Smooth muscle cell (in vitro differentiated cells): ENCODE data around the gene MPHOSPH6. TPM values are rescaled to one million over a fixed set of nuclear protein-coding genes. Genes with fewer than 3 reads are reported as not detected.

Experiments
- DNase-seq: peaks from one replicate; lab custom pipeline; 2025; ENCODE audit not compliant: unreplicated experiment; lab: John Stamatoyannopoulos, UW
- H2AFZ ChIP-seq: fragments of 200-600 bp; sonication (generic); 2 replicates; pipeline ENCODE4 v1.6.0; 2016; ENCODE audit warnings: antibody characterized with exemption, low read depth, mild to moderate bottlenecking
- H3F3A ChIP-seq: fragments of 200-600 bp; sonication (generic); 2 replicates; pipeline ENCODE4 v1.6.0; 2017; ENCODE audit warnings: antibody characterized with exemption, low read depth
- H3K27ac ChIP-seq: fragments of 200-600 bp; sonication (generic); 2 replicates; pipeline ENCODE4 v1.5.1; 2016; ENCODE audit warnings: low read depth, mild to moderate bottlenecking
- H3K27me3 ChIP-seq: fragments of 200-600 bp; sonication (generic); 2 replicates; pipeline ENCODE4 v1.6.1; 2016; ENCODE audit warnings: low read depth, mild to moderate bottlenecking
- H3K36me3 ChIP-seq: fragments of 200-600 bp; sonication (generic); 2 replicates; pipeline ENCODE4 v1.5.1; 2016; ENCODE audit warnings: low read depth
- H3K4me1 ChIP-seq: fragments of 200-600 bp; sonication (generic); 2 replicates; pipeline ENCODE4 v1.5.1; 2016; ENCODE audit warnings: low read depth
- H3K4me2 ChIP-seq: fragments of 200-600 bp; sonication (generic); 2 replicates; pipeline ENCODE4 v1.6.0; 2016; ENCODE audit warnings: mild to moderate bottlenecking
- H3K4me3 ChIP-seq: fragments of 200-600 bp; sonication (generic); 2 replicates; pipeline ENCODE4 v1.5.1; 2016; ENCODE audit warnings: mild to moderate bottlenecking
- H3K79me2 ChIP-seq: fragments of 200-600 bp; sonication (generic); 2 replicates; pipeline ENCODE4 v1.6.0; 2016; ENCODE audit warnings: low read depth, mild to moderate bottlenecking
- H3K9ac ChIP-seq: fragments of 200-600 bp; sonication (generic); 2 replicates; pipeline ENCODE4 v1.6.0; 2016; ENCODE audit warnings: low read depth
- H3K9me3 ChIP-seq: fragments of 200-600 bp; sonication (generic); replicated peaks from 2 replicates; pipeline ENCODE4 v1.5.1; 2016; ENCODE audit warnings: low read depth
- H4K20me1 ChIP-seq: fragments of 200-600 bp; sonication (generic); 2 replicates; pipeline ENCODE4 v1.6.0; 2016; ENCODE audit warnings: low read depth
- WGBS: methylation state at CpG from one replicate; pipeline ENCODE4 v1.1.7; 2016; ENCODE audit warnings: low lambda C conversion rate; 5-methylcytosine and 5-hydroxymethylcytosine counted together
- polyA plus RNA-seq: library from polyadenylated mRNA; unstranded; fragments of >200 nt; fragmentation: Nextera tagmentation; extraction: Ambion mirVana; gene quantifications from 2 replicates; pipeline ENCODE4 v1.2.1, GENCODE V29; 2016
- total RNA-seq: library from RNA; depleted of rRNA; stranded (reverse); fragments of >200 nt; gene quantifications from 2 replicates; pipeline ENCODE4 v1.2.3, GENCODE V29; 2014
- TF ChIP-seq, protein P1 (sequence below): fragments of 200-600 bp; sonication (generic); IDR thresholded peaks from 2 replicates; pipeline ENCODE4 v1.5.1; 2017; ENCODE audit warnings: borderline replicate concordance, mild to moderate bottlenecking, antibody characterized with exemption; ENCODE audit not compliant: insufficient read depth, poor library complexity, severe bottlenecking

MPHOSPH6 gene
- total and polyA plus RNA-seq, 2 experiments from 2014 or later: 55.4 to 65.5 TPM

DNA sequence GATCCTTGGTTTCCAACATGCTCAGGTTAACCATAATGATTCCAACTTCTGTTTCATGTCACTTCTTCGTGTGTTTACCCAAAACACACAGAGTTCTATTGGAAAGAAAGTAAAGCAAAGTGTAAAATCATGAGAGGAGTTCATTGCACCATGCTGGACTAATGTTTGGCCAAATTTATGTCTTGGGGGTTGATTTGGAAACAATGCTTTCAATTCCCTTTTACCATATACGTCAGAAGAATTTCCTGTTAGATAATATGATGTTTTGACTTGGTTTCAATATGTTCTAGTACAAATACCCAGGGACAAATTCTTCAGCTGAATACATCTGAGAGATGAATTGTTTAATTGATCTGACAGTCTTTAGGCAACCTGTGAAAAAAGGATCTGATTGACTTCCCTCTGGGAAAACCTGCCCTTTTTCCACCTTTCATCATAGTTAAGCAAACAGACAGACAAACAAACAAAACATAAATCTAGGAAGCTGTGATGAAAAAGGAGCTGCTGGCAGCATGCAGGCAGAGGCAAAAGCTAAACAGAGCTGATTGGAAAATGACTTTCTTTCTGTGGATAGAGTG is 26.0 kb upstream of the MPHOSPH6 start:
- Histone ChIP-seq H3K4me2 (no peak overlapping the region), H3K27me3 (no peaks in the 10 kb centered on the region), H3K27ac (no peak overlapping the region), H3K79me2 (no peaks in the 10 kb centered on the region), H3K4me3 (no peak overlapping the region), H2AFZ (no peak overlapping the region), H3K9ac (no peak overlapping the region), H4K20me1 (no peaks in the 10 kb centered on the region), H3K4me1 (no peaks in the 10 kb centered on the region), H3K9me3 (no peaks in the 10 kb centered on the region), H3F3A (no peaks in the 10 kb centered on the region), H3K36me3 (no peaks in the 10 kb centered on the region)
- TF ChIP-seq, protein P1, sequence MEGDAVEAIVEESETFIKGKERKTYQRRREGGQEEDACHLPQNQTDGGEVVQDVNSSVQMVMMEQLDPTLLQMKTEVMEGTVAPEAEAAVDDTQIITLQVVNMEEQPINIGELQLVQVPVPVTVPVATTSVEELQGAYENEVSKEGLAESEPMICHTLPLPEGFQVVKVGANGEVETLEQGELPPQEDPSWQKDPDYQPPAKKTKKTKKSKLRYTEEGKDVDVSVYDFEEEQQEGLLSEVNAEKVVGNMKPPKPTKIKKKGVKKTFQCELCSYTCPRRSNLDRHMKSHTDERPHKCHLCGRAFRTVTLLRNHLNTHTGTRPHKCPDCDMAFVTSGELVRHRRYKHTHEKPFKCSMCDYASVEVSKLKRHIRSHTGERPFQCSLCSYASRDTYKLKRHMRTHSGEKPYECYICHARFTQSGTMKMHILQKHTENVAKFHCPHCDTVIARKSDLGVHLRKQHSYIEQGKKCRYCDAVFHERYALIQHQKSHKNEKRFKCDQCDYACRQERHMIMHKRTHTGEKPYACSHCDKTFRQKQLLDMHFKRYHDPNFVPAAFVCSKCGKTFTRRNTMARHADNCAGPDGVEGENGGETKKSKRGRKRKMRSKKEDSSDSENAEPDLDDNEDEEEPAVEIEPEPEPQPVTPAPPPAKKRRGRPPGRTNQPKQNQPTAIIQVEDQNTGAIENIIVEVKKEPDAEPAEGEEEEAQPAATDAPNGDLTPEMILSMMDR: no peak
- 70% methylated on average over 2 of the region's 2 CpGs for WGBS
- DNase-seq: no peak

GRCh38 chr16:82194086-82194485 is 24.1 kb upstream of the MPHOSPH6 start:
- TF ChIP-seq, protein P1: no peak
- H3K4me1 ChIP-seq: no peaks in the 10 kb centered on the region
- H3K36me3 ChIP-seq: no peaks in the 10 kb centered on the region
- no peak overlapping the region for H3K9ac ChIP-seq
- H4K20me1 ChIP-seq: no peaks in the 10 kb centered on the region
- no peak overlapping the region for H3K4me3 ChIP-seq
- 91% methylated on average over 1 of the region's 1 CpG for whole genome bisulfite sequencing
- H3K4me2 ChIP-seq: no peak overlapping the region
- H3K79me2 ChIP-seq: no peaks in the 10 kb centered on the region
- peaks cover 14% of the 10 kb centered on the region for H3K27me3 ChIP-seq
- H3F3A ChIP-seq: no peaks in the 10 kb centered on the region
- H3K27ac ChIP-seq: no peak overlapping the region
- no peak for DNase-seq
- no peak overlapping the region for H2AFZ ChIP-seq
- no peaks in the 10 kb centered on the region for H3K9me3 ChIP-seq

- Histone ChIP-seq H3K27ac (no peak overlapping the region), H4K20me1 (no peaks in the 10 kb centered on the region), H3F3A (no peaks in the 10 kb centered on the region), H3K4me2 (no peak overlapping the region), H3K4me1 (no peaks in the 10 kb centered on the region), H3K9me3 (no peaks in the 10 kb centered on the region), H3K27me3 (peaks cover 19% of the 10 kb centered on the region), H2AFZ (peak overlapping the region; percentile 46), H3K36me3 (no peaks in the 10 kb centered on the region), H3K4me3 (no peak overlapping the region), H3K9ac (no peak overlapping the region), H3K79me2 (no peaks in the 10 kb centered on the region)
- DNase-seq: no peak
- TF ChIP-seq, protein P1: no peak
- WGBS: 66% methylated on average over 4 of the region's 4 CpGs
Measured at GRCh38 chr16:82192665-82193064, 22.6 kb upstream of the MPHOSPH6 start.

GRCh38 chr16:82190386-82190785 is 20.4 kb upstream of the MPHOSPH6 start:
- no peaks in the 10 kb centered on the region for H3K79me2 ChIP-seq
- no peak overlapping the region for H3K4me3 ChIP-seq
- no peak overlapping the region for H3K27ac ChIP-seq
- no peak overlapping the region for H2AFZ ChIP-seq
- no peaks in the 10 kb centered on the region for H3K36me3 ChIP-seq
- peaks cover 19% of the 10 kb centered on the region for H3K27me3 ChIP-seq
- TF ChIP-seq, protein P1: no peak
- no peak overlapping the region for H3K4me2 ChIP-seq
- H4K20me1 ChIP-seq: no peaks in the 10 kb centered on the region
- H3K9me3 ChIP-seq: no peaks in the 10 kb centered on the region
- no peaks in the 10 kb centered on the region for H3F3A ChIP-seq
- no peak for DNase-seq
- 90% methylated on average over 2 of the region's 2 CpGs for WGBS
- H3K4me1 ChIP-seq: no peaks in the 10 kb centered on the region
- no peak overlapping the region for H3K9ac ChIP-seq
